ENCODE measurements around the gene CCNJL.
"Not testable (repeated sequence)": the region's sequence is repeated elsewhere in the genome, so short reads cannot be mapped to it uniquely, and the experiment has no call there.

CCNJL gene

GRCh38 chr5:160260006-160260775 is 52.2 kb downstream of the CCNJL start:
- FAIRE-seq: no peak

GRCh38 chr5:160259341-160259740 is 53.0 kb downstream of the CCNJL start:
- no peak for FAIRE-seq

GRCh38 chr5:160254706-160255105 is 57.7 kb downstream of the CCNJL start:
- no peak for FAIRE-seq

- FAIRE-seq: no peak
Observed at GRCh38 chr5:160253441-160253840, 58.9 kb downstream of the CCNJL start.

GRCh38 chr5:160252916-160253315 is 59.4 kb downstream of the CCNJL start:
- no peak for FAIRE-seq

GRCh38 chr5:160251406-160252155 is 60.8 kb downstream of the CCNJL start:
- no peak for FAIRE-seq

GRCh38 chr5:160250826-160251225 is 61.5 kb downstream of the CCNJL start:
- FAIRE-seq: no peak

GRCh38 chr5:160250226-160250625 is 62.1 kb downstream of the CCNJL start:
- no peak for FAIRE-seq

- not testable (repeated sequence) for FAIRE-seq
Observed at GRCh38 chr5:160249570-160249969, 62.8 kb downstream of the CCNJL start.

- FAIRE-seq: no peak
Observed at GRCh38 chr5:160245506-160246086, 66.8 kb downstream of the CCNJL start.

- FAIRE-seq: no peak
Observed at GRCh38 chr5:160242145-160242544, 70.2 kb downstream of the CCNJL start.

GRCh38 chr5:160240350-160240749 is 72.0 kb downstream of the CCNJL start:
- FAIRE-seq: no peak

GRCh38 chr5:160237571-160238093 is 74.7 kb downstream of the CCNJL start:
- FAIRE-seq: no peak

- FAIRE-seq: no peak
Observed at GRCh38 chr5:160235731-160236130, 76.6 kb downstream of the CCNJL start.

- no peak for FAIRE-seq
Observed at GRCh38 chr5:160233215-160233614, 79.1 kb downstream of the CCNJL start.

- FAIRE-seq: no peak
Observed at GRCh38 chr5:160231783-160232342, 80.5 kb downstream of the CCNJL start.

GRCh38 chr5:160230686-160231527 is 81.5 kb downstream of the CCNJL start:
- FAIRE-seq: no peak

- no peak for FAIRE-seq
Observed at GRCh38 chr5:160229190-160229742, 83.1 kb downstream of the CCNJL start, which contains the start of gene FABP6. Gene FABP6 (plus strand): TSS chr5:160229506. CDS start chr5:160229558, 52 bp downstream.

- no peak for FAIRE-seq
Observed at GRCh38 chr5:160227012-160227411, 85.4 kb downstream of the CCNJL start.

- FAIRE-seq: no peak
Observed at GRCh38 chr5:160221082-160221481, 91.3 kb downstream of the CCNJL start.

GRCh38 chr5:160219356-160219755 is 93.0 kb downstream of the CCNJL start:
- no peak for FAIRE-seq

GRCh38 chr5:160213537-160213936 is 98.8 kb downstream of the CCNJL start:
- no peak for FAIRE-seq
